HepG2 (cell line): ENCODE measurements around the gene ASIC5. TPM values are rescaled to one million over a fixed set of nuclear protein-coding genes. Genes with fewer than 3 reads are reported as not detected.
A peak's percentile ranks its signal among the peaks of the same experiment; 100 is the strongest.

ENCODE experiments used
- ATAC-seq: fragments of 200-7000 bp; cut with Tn5 transposase; 3 replicates; pipeline ENCODE4 v1.9.1; 2020; ENCODE audit warnings: mild to moderate bottlenecking, moderate library complexity
- BruUV-seq: library from RNA; stranded (reverse); fragments of 400-500 nt; replicated peaks from 2 replicates; lab custom pipeline; 2021; lab: Mats Ljungman, UMichigan
- CTCF ChIA-PET: fragments of 300-600 bp; formaldehyde crosslinking; extraction: SDS; loops from one replicate; lab custom pipeline; 2021; ENCODE audit warnings: low total read pairs, inconsistent platforms, low intra/inter-chr PET ratio; lab: Yijun Ruan, JAX
- POLR2A ChIA-PET: fragments of 350-600 bp; sonication (Branson Sonifier 250); formaldehyde crosslinking; loops from one replicate; lab custom pipeline; 2020; ENCODE audit warnings: antibody characterized with exemption, inconsistent platforms; lab: Yijun Ruan, JAX
- DNase-seq: peaks from one replicate; pipeline ENCODE4 v3.0.0-alpha.2; 2015; ENCODE audit warnings: low spot score
- FAIRE-seq: peaks from 3 replicates; lab custom pipeline; 2011; peaks lifted over from hg19 to GRCh38; lab: Jason Lieb, UNC
- H2AFZ ChIP-seq: one replicate; pipeline ENCODE4 v1.6.1; 2011; ENCODE audit warnings: low read length, inconsistent platforms
- H3K27ac ChIP-seq: fragments of 300-600 bp; 3 replicates; pipeline ENCODE4 v1.8.0; 2011; ENCODE audit warnings: mixed run types, mild to moderate bottlenecking, mixed read lengths, low read length, inconsistent platforms; ENCODE audit not compliant: insufficient read depth; ENCODE audit errors: extremely low read length
- H3K27me3 ChIP-seq, 2 experiments: fragments of 200-600 bp in 1 of 2; 2 replicates in 1 of 2; 3 replicates in 1 of 2; pipeline versions ENCODE4 v1.6.0 to v1.8.0; 2011; ENCODE audit warnings: low read length in 2 of 2, mild to moderate bottlenecking in 2 of 2, moderate library complexity in 2 of 2, inconsistent platforms in 1 of 2; ENCODE audit not compliant: insufficient read depth in 2 of 2, control insufficient read depth in 1 of 2
- H3K36me3 ChIP-seq, 2 experiments: fragments of 200-600 bp in 1 of 2; replicated peaks in 1 of 2; 2 replicates in 1 of 2; 3 replicates in 1 of 2; pipeline versions ENCODE4 v1.5.1 to v1.8.0; 2011; ENCODE audit warnings: low read length in 2 of 2, inconsistent platforms in 1 of 2; ENCODE audit not compliant: insufficient read depth in 2 of 2, control insufficient read depth in 1 of 2
- H3K4me1 ChIP-seq: 2 replicates; pipeline ENCODE4 v1.5.1; 2012; ENCODE audit warnings: low read length, inconsistent platforms; ENCODE audit not compliant: insufficient read depth
- H3K4me2 ChIP-seq: 2 replicates; pipeline ENCODE4 v1.6.0; 2011; ENCODE audit warnings: low read depth, low read length, inconsistent platforms
- H3K4me3 ChIP-seq, 3 experiments: fragments of 200-600 bp in 1 of 3; sonication (generic), shearing (Covaris generic) in 1 of 3; replicated peaks in 1 of 3; 2 replicates each; pipeline ENCODE4 v1.5.1; 2011 to 2016; ENCODE audit warnings: low read length in 3 of 3, inconsistent platforms in 2 of 3, low read depth in 2 of 3, mild to moderate bottlenecking in 2 of 3, control low read depth in 1 of 3, mixed read lengths in 1 of 3; ENCODE audit not compliant: insufficient read depth in 1 of 3
- H3K79me2 ChIP-seq: one replicate; pipeline ENCODE4 v1.6.1; 2011; ENCODE audit warnings: low read length, inconsistent platforms; ENCODE audit not compliant: insufficient read depth
- H3K9ac ChIP-seq: 2 replicates; pipeline ENCODE4 v1.6.0; 2011; ENCODE audit warnings: mild to moderate bottlenecking, low read depth, low read length, inconsistent platforms; ENCODE audit not compliant: insufficient read depth
- H3K9me3 ChIP-seq: 2 replicates; pipeline ENCODE4 v1.5.1; 2012; ENCODE audit warnings: mild to moderate bottlenecking, low read length
- H4K20me1 ChIP-seq: 2 replicates; pipeline ENCODE4 v1.6.0; 2011; ENCODE audit warnings: inconsistent platforms, mild to moderate bottlenecking, low read length, moderate library complexity; ENCODE audit not compliant: insufficient read depth
- RBM39 ChIP-seq: fragments of 200-400 bp; formaldehyde crosslinking; IDR thresholded peaks from one replicate; pipeline ENCODE4 v1.6.1; 2018; ENCODE audit warnings: antibody characterized with exemption, mild to moderate bottlenecking, low read depth, low read length; ENCODE audit not compliant: poor library complexity, severe bottlenecking
- SETDB1 ChIP-seq: sonication (generic); formaldehyde crosslinking; IDR thresholded peaks from 2 replicates; pipeline ENCODE4 v1.5.1; 2020; ENCODE audit warnings: missing genetic modification reagents, mild to moderate bottlenecking, borderline replicate concordance
- TEF ChIP-seq: sonication (generic); formaldehyde crosslinking; IDR thresholded peaks from 2 replicates; pipeline ENCODE4 v1.5.0; 2020; ENCODE audit warnings: missing genetic modification reagents
- THYN1 ChIP-seq: sonication (generic); formaldehyde crosslinking; IDR thresholded peaks from 2 replicates; pipeline ENCODE4 v1.8.1; 2023; ENCODE audit warnings: low read depth, mild to moderate bottlenecking, moderate library complexity, missing genetic modification reagents, borderline replicate concordance
- TMF1 ChIP-seq: sonication (generic); formaldehyde crosslinking; IDR thresholded peaks from 2 replicates; pipeline ENCODE4 v1.8.1; 2022; ENCODE audit warnings: low read depth, missing genetic modification reagents
- ZFP90 ChIP-seq: sonication (generic); formaldehyde crosslinking; IDR thresholded peaks from 2 replicates; pipeline ENCODE4 v1.8.0; 2022; ENCODE audit warnings: missing genetic modification reagents, mild to moderate bottlenecking, inconsistent platforms, borderline replicate concordance
- ZNF30 ChIP-seq: sonication (generic); formaldehyde crosslinking; IDR thresholded peaks from 2 replicates; pipeline ENCODE4 v1.5.0; 2020; ENCODE audit warnings: mild to moderate bottlenecking, missing genetic modification reagents
- ZSCAN5A ChIP-seq: sonication (generic); formaldehyde crosslinking; IDR thresholded peaks from 2 replicates; pipeline ENCODE4 v1.8.0; 2022; ENCODE audit warnings: mild to moderate bottlenecking, missing genetic modification reagents, borderline replicate concordance
- WGBS: methylation state at CpG from one replicate; pipeline ENCODE4 v1.1.6; 2017; ENCODE audit warnings: low lambda C conversion rate; 5-methylcytosine and 5-hydroxymethylcytosine counted together
- in situ Hi-C: cut with HindIII; loops from 2 replicates; pipeline ENCODE4 v1.10.0; 2017; ENCODE audit warnings: low pct_unique_long_range_greater_than_20kb; ENCODE audit not compliant: extremely low pct_ligation_motif_present
- intact Hi-C: fragments of 100-400 bp; cut with micrococcal nuclease; formaldehyde crosslinking; loops from one replicate; pipeline ENCODE4 v1.10.0; 2022; ENCODE audit not compliant: unreplicated experiment
- polyA plus RNA-seq, 8 experiments: library from polyadenylated mRNA; depleted of rRNA in 3 of 8; stranded (reverse) in 7 of 8; unstranded in 1 of 8; fragments of >200 nt; fragmentation: Illumina TruSeq in 4 of 8; extraction: Trizol in 4 of 8; gene quantifications; 2 replicates each; pipeline versions ENCODE4 v1.2.1 to v1.2.3, GENCODE V29; 2011 to 2016; ENCODE audit warnings: low read depth in 4 of 8, missing spikeins in 1 of 8, mixed read lengths in 1 of 8; ENCODE audit not compliant: insufficient read depth in 1 of 8
- total RNA-seq, 5 experiments: library from RNA; depleted of rRNA; stranded (reverse); fragments of >200 nt; fragmentation: Illumina TruSeq; extraction: Trizol; gene quantifications; 2 replicates each; pipeline ENCODE4 v1.2.3, GENCODE V29; 2016; ENCODE audit warnings: low read depth in 1 of 5

The ASIC5 gene
- total and polyA plus RNA-seq, 2 of the 13 experiments (the other 11 are each of a cell fraction or from before 2014, with no cell fraction given), result not detected

- no peaks in the 10 kb centered on the region for H3K9me3 ChIP-seq
- 3% methylated on average over 3 of the region's 3 CpGs for WGBS
- H2AFZ ChIP-seq, result no peak overlapping the region
- ChIA-PET CTCF (no interaction called here), POLR2A (no interaction called here)
- H3K4me2 ChIP-seq, result no peak overlapping the region
- H3K27me3 ChIP-seq, result no peaks in the 10 kb centered on the region
- no TSS peak for BruUV-seq
- no peak overlapping the region for H3K9ac ChIP-seq
- H3K4me3 ChIP-seq, result no peak overlapping the region
- H4K20me1 ChIP-seq, result no peaks in the 10 kb centered on the region
- H3K36me3 ChIP-seq, result no peaks in the 10 kb centered on the region
- in situ Hi-C loops (loop anchor here (25.0 kb wide), 1 partner anchor 359 kb away; no protein-coding TSS in a partner anchor), intact Hi-C loops (no loop called here)
- no peaks in the 10 kb centered on the region for H3K79me2 ChIP-seq
- DNase-seq, result peak; percentile 15
- TF ChIP-seq ZFP90 (CRISPR knock-in tag) (no peak), RBM39 (no peak), TMF1 (no peak), SETDB1 (CRISPR knock-in tag) (no peak), ZSCAN5A (no peak), TEF (CRISPR knock-in tag) (no peak), THYN1 (CRISPR knock-in tag) (no peak), ZNF30 (CRISPR knock-in tag) (no peak)
- TF ChIP-seq, all 625 proteins: peak for 0
- ATAC-seq (peak; percentile 97), FAIRE-seq (peak; percentile 28)
- Histone ChIP-seq H3K27ac (no peak overlapping the region), H3K4me1 (no peaks in the 10 kb centered on the region)
These were observed 70.1 kb downstream of the ASIC5 start for GRCh38 chr4:155795991-155796390.
